ENCODE results near the gene CTSO. TPM values are rescaled to one million over a fixed set of nuclear protein-coding genes. Genes with fewer than 3 reads are reported as not detected.

Gene CTSO
- total RNA-seq, 2 donors from 2014 or later: 10.9 to 13.7 TPM

DNA sequence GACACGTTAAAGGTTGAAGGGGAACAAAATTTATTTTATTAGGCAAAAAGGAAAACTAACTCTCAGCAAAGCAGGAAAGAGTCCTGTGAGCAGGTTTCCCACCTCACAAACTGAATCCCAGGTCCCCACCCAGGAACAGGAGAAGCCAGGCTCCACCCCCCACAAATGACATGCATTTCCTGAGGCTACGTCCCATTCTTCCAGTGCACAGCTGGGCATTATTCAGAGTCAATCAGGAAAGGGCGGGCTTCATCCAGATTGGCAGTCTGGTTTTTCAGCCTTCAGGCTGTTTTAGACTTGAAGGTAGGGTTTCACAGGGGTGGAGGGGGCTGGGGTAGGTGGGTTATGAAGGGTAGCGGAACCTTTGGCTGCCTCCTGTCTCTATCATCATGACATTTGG lies 75.7 kb downstream of the CTSO start:
- H3K4me1 ChIP-seq: peaks cover 6% of the 10 kb centered on the region
- DNase-seq (no peak), ATAC-seq (no peak)
- no peaks in the 10 kb centered on the region for H3K27me3 ChIP-seq
- H3K9me3 ChIP-seq: no peaks in the 10 kb centered on the region
- TF ChIP-seq POLR2A (IDR thresholded peaks at IDR 0.05): no peak
- TF ChIP-seq, protein P1, sequence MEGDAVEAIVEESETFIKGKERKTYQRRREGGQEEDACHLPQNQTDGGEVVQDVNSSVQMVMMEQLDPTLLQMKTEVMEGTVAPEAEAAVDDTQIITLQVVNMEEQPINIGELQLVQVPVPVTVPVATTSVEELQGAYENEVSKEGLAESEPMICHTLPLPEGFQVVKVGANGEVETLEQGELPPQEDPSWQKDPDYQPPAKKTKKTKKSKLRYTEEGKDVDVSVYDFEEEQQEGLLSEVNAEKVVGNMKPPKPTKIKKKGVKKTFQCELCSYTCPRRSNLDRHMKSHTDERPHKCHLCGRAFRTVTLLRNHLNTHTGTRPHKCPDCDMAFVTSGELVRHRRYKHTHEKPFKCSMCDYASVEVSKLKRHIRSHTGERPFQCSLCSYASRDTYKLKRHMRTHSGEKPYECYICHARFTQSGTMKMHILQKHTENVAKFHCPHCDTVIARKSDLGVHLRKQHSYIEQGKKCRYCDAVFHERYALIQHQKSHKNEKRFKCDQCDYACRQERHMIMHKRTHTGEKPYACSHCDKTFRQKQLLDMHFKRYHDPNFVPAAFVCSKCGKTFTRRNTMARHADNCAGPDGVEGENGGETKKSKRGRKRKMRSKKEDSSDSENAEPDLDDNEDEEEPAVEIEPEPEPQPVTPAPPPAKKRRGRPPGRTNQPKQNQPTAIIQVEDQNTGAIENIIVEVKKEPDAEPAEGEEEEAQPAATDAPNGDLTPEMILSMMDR (IDR thresholded peaks at IDR 0.05): no peak
- no peak overlapping the region for H3K27ac ChIP-seq
- H3K4me3 ChIP-seq: no peak overlapping the region
- no peaks in the 10 kb centered on the region for H3K36me3 ChIP-seq (replicated peaks in 1 of 2; ENCODE audit: insufficient read depth in 1 of 2, low read depth in 2 of 2)
- 79 to 82% methylated on average over 3 to 4 of the region's 4 CpGs for WGBS, 2 donors
- intact Hi-C loops (cut with DNase I): no loop called here

DNA sequence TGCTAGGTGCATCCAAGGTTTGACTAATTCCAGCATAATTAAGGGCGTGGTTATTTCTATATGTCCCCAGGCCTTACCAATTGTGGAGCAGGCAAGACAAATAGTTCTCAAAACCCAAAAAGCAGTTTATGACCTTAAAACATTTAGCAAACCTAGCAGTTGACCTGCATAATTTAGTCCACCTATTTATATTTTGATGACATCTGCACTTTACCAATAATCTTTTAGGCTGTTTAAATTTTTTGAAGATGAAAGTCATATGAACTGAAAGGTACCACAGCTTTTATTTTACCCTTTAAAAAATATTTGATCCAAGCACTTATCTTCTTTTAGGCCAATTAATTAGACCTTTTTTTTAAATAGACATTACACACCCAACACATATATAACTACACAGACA lies 77.8 kb downstream of the CTSO start:
- H3K4me1 ChIP-seq: peaks cover 1% of the 10 kb centered on the region
- H3K9me3 ChIP-seq: no peaks in the 10 kb centered on the region
- intact Hi-C loops (cut with DNase I): no loop called here
- H3K27ac ChIP-seq: no peak overlapping the region
- H3K4me3 ChIP-seq: no peak overlapping the region
- WGBS, 2 donors: 41 to 61% methylated on average over 1 of the region's 1 CpG
- ATAC-seq: no peak
- H3K27me3 ChIP-seq: no peaks in the 10 kb centered on the region
- DNase-seq: no peak
- TF ChIP-seq POLR2A (IDR thresholded peaks at IDR 0.05): no peak
- TF ChIP-seq, protein P1 (IDR thresholded peaks at IDR 0.05): no peak
- H3K36me3 ChIP-seq (replicated peaks in 1 of 2; ENCODE audit: insufficient read depth in 1 of 2, low read depth in 2 of 2): no peaks in the 10 kb centered on the region

Other genes with a start within 250 kb of the CTSO start
- gene GUCY1B1, start 194.8 kb downstream of the CTSO start, total RNA-seq: 10 to 100 TPM in 1 of 2 donors, 1 to 10 TPM in 1; 9.6 to 11.9 TPM
- not detected for gene ASIC5, start 87.6 kb downstream of the CTSO start, total RNA-seq
- under 1 TPM in 1 of 2 donors, not detected in 1; 0.26 TPM for gene TDO2, start 50.2 kb downstream of the CTSO start, total RNA-seq